B cell (primary cell): ENCODE data around the gene IQCM. TPM values are rescaled to one million over a fixed set of nuclear protein-coding genes. Genes with fewer than 3 reads are reported as not detected.

Source experiments
- ATAC-seq: fragments of 200-7000 bp; cut with Tn5 transposase; one replicate; pipeline ENCODE4 v1.10.0; 2021; ENCODE audit warnings: low read depth, mild to moderate bottlenecking, moderate number of reproducible peaks, moderate library complexity
- CTCF ChIA-PET: fragments of 350-600 bp; sonication (Branson Sonifier 250); formaldehyde crosslinking; loops from one replicate; lab custom pipeline; 2021; ENCODE audit warnings: antibody characterized with exemption, inconsistent platforms; lab: Charles Lee
- POLR2A ChIA-PET: fragments of 350-600 bp; sonication (Branson Sonifier 250); formaldehyde crosslinking; loops from one replicate; lab custom pipeline; 2021; ENCODE audit warnings: antibody characterized with exemption; lab: Charles Lee
- DNase-seq: peaks from one replicate; pipeline ENCODE4 v3.0.0; 2013
- H2AFZ ChIP-seq: 2 replicates; pipeline ENCODE4 v1.6.1; 2012; ENCODE audit warnings: mild to moderate bottlenecking, low read depth, low read length; ENCODE audit not compliant: insufficient read depth, poor library complexity, severe bottlenecking
- H3K27ac ChIP-seq, 2 donors: 1 replicate in 1 of 2; 2 replicates in 1 of 2; pipeline ENCODE4 v1.5.1; 2012 to 2013; ENCODE audit warnings: low read length in 2 of 2, mild to moderate bottlenecking in 2 of 2, moderate library complexity in 1 of 2
- H3K27me3 ChIP-seq, 4 experiments: fragments of 200-600 bp in 1 of 4; sonication (generic) in 1 of 4; replicated peaks in 1 of 4; 1 replicate in 2 of 4; 2 replicates in 2 of 4; pipeline versions ENCODE4 v1.6.1 to v1.7.0; 2013 to 2016; ENCODE audit warnings: low read length in 3 of 4, mild to moderate bottlenecking in 2 of 4, mixed read lengths in 1 of 4, moderate library complexity in 1 of 4; ENCODE audit not compliant: insufficient read depth in 4 of 4, control insufficient read depth in 3 of 4; ENCODE audit errors: control extremely low read depth in 1 of 4
- H3K36me3 ChIP-seq, 2 experiments: replicated peaks in 1 of 2; 1 replicate in 1 of 2; 2 replicates in 1 of 2; pipeline versions ENCODE4 v1.6.1 to v1.7.1; 2013; ENCODE audit warnings: low read length in 1 of 2; ENCODE audit not compliant: insufficient read depth in 2 of 2, control insufficient read depth in 1 of 2; ENCODE audit errors: control extremely low read depth in 1 of 2, extremely low read depth in 1 of 2
- H3K4me1 ChIP-seq, 2 donors: fragments of 200-600 bp in 1 of 2; sonication (generic) in 1 of 2; 1 replicate in 1 of 2; 2 replicates in 1 of 2; pipeline versions ENCODE4 v1.5.1 to v1.6.1; 2013 to 2017; ENCODE audit warnings: low read length in 2 of 2; ENCODE audit not compliant: control insufficient read depth in 2 of 2, insufficient read depth in 2 of 2
- H3K4me2 ChIP-seq: replicated peaks from 2 replicates; pipeline ENCODE3; 2012; ENCODE audit warnings: mild to moderate bottlenecking, low read depth, low read length; ENCODE audit not compliant: poor library complexity, severe bottlenecking
- H3K4me3 ChIP-seq, 5 experiments: fragments of 200-600 bp in 1 of 5; sonication (generic) in 1 of 5; 1 replicate in 3 of 5; 2 replicates in 2 of 5; pipeline versions ENCODE4 v1.5.1 to v1.7.0; 2011 to 2016; ENCODE audit warnings: low read length in 4 of 5, mild to moderate bottlenecking in 4 of 5, low read depth in 2 of 5, control low read depth in 1 of 5, moderate library complexity in 1 of 5; ENCODE audit not compliant: insufficient read depth in 1 of 5; ENCODE audit errors: control extremely low read depth in 1 of 5, extremely low read depth in 1 of 5
- H3K79me2 ChIP-seq: fragments of 200-600 bp; sonication (generic); one replicate; pipeline ENCODE4 v1.6.0; 2016; ENCODE audit warnings: low read length; ENCODE audit not compliant: control insufficient read depth, insufficient read depth
- H3K9ac ChIP-seq: fragments of 200-600 bp; sonication (generic); 2 replicates; pipeline ENCODE4 v1.6.1; 2017; ENCODE audit warnings: mild to moderate bottlenecking, low read length, moderate library complexity
- H3K9me3 ChIP-seq, 3 donors: one replicate each; pipeline versions ENCODE4 v1.6.1 to v1.7.1; 2013; ENCODE audit warnings: low read length in 2 of 3; ENCODE audit not compliant: control insufficient read depth in 2 of 3, insufficient read depth in 1 of 3; ENCODE audit errors: control extremely low read depth in 1 of 3
- H4K20me1 ChIP-seq: 2 replicates; pipeline ENCODE4 v1.6.0; 2012; ENCODE audit warnings: mild to moderate bottlenecking, low read length; ENCODE audit not compliant: insufficient read depth, control insufficient read depth, poor library complexity, severe bottlenecking
- H3K27ac Mint-ChIP-seq: one replicate; pipeline ENCODE4 v1.8.0; 2021; ENCODE audit warnings: mixed read lengths
- H3K27me3 Mint-ChIP-seq: one replicate; pipeline ENCODE4 v1.8.0; 2021; ENCODE audit warnings: mixed read lengths
- H3K4me1 Mint-ChIP-seq: one replicate; pipeline ENCODE4 v1.8.0; 2021; ENCODE audit warnings: mixed read lengths
- H3K4me3 Mint-ChIP-seq: one replicate; pipeline ENCODE4 v1.8.0; 2021; ENCODE audit warnings: mixed read lengths
- H3K9me3 Mint-ChIP-seq: one replicate; pipeline ENCODE4 v1.8.0; 2022; ENCODE audit warnings: mixed read lengths; ENCODE audit not compliant: insufficient read depth
- CTCF ChIP-seq: fragments of 200-600 bp; IDR thresholded peaks from one replicate; pipeline ENCODE4 v1.8.0; 2022; ENCODE audit warnings: antibody characterized with exemption, mild to moderate bottlenecking
- EZH2 ChIP-seq: IDR thresholded peaks from 2 replicates; pipeline ENCODE4 v1.6.1; 2012; ENCODE audit warnings: borderline replicate concordance, low read depth, mild to moderate bottlenecking, moderate library complexity, low read length; ENCODE audit not compliant: insufficient read depth, poor library complexity, severe bottlenecking
- intact Hi-C: fragments of 100-400 bp; cut with micrococcal nuclease; formaldehyde crosslinking; loops from one replicate; pipeline ENCODE4 v1.10.0; 2022
- polyA plus RNA-seq: library from polyadenylated mRNA; depleted of rRNA; stranded (reverse); fragments of >200 nt; gene quantifications from 2 replicates; pipeline ENCODE4 v1.2.3, GENCODE V29; 2012
- total RNA-seq, 2 donors: library from RNA; stranded (reverse); fragments of 120-200 nt in 1 of 2; gene quantifications; 1 replicate in 1 of 2; 2 replicates in 1 of 2; pipeline versions ENCODE4 v1.2.3 to v1.2.4, GENCODE V29; 2013 to 2022

The IQCM gene
- total and polyA plus RNA-seq, 2 donors (not counting 1 experiment from before 2014, with no cell fraction given), result not detected

- no peaks in the 10 kb centered on the region for H3K79me2 ChIP-seq
- no peak for ATAC-seq
- no peaks in the 10 kb centered on the region for H3K4me1 ChIP-seq
- ChIA-PET CTCF (interaction anchor here (0.5 kb wide), 1 partner anchor 58 kb away, joined by 3 read pairs; no protein-coding TSS in a partner anchor), POLR2A (no interaction called here)
- H3K27me3 Mint-ChIP-seq, result no peaks in the 10 kb centered on the region
- H3K9me3 ChIP-seq, result peaks cover 0 to 3% (median 0%) of the 10 kb centered on the region in 3 donors
- DNase-seq, result no peak
- H3K36me3 ChIP-seq, result no peaks in the 10 kb centered on the region
- no peak overlapping the region for H3K4me3 ChIP-seq
- no peaks in the 10 kb centered on the region for H3K9me3 Mint-ChIP-seq
- H3K27ac Mint-ChIP-seq, result no peak overlapping the region
- H4K20me1 ChIP-seq, result no peaks in the 10 kb centered on the region
- H3K27me3 ChIP-seq, result no peaks in the 10 kb centered on the region
- H3K27ac ChIP-seq, result no peak overlapping the region
- H3K4me2 ChIP-seq, result no peak overlapping the region
- H3K4me3 Mint-ChIP-seq, result no peak overlapping the region
- H2AFZ ChIP-seq, result no peak overlapping the region
- no peak for TF ChIP-seq EZH2
- no peak for TF ChIP-seq CTCF
- H3K9ac ChIP-seq, result no peak overlapping the region
- intact Hi-C loops, result no loop called here
- no peaks in the 10 kb centered on the region for H3K4me1 Mint-ChIP-seq
Measured at GRCh38 chr4:149552601-149553000, 263.0 kb downstream of the IQCM start.

GRCh38 chr4:149549911-149550310 lies 265.7 kb downstream of the IQCM start:
- Histone ChIP-seq H3K36me3 (no peaks in the 10 kb centered on the region), H3K4me3 (no peak overlapping the region), H3K27ac (no peak overlapping the region), H3K4me2 (no peak overlapping the region), H3K27me3 (no peaks in the 10 kb centered on the region), H3K4me1 (no peaks in the 10 kb centered on the region), H3K79me2 (no peaks in the 10 kb centered on the region), H4K20me1 (no peaks in the 10 kb centered on the region), H2AFZ (no peak overlapping the region), H3K9ac (no peak overlapping the region), H3K9me3 (peaks cover 0 to 3% (median 0%) of the 10 kb centered on the region in 3 donors)
- POLR2A ChIA-PET, result no interaction called here
- intact Hi-C loops, result no loop called here
- no peak for DNase-seq
- no peak for ATAC-seq
- Mint-ChIP-seq H3K27me3 (no peaks in the 10 kb centered on the region), H3K9me3 (no peaks in the 10 kb centered on the region), H3K4me1 (no peaks in the 10 kb centered on the region), H3K4me3 (no peak overlapping the region), H3K27ac (no peak overlapping the region)
- TF ChIP-seq CTCF, result no peak
- TF ChIP-seq EZH2, result no peak
- CTCF ChIA-PET, result no interaction called here
